NCI-H2081 (cell line): ENCODE measurements around the gene DUS1L.

Experiments used
- DNase-seq, 2 experiments: peaks; one replicate each; lab custom pipeline; 2025; lab: John Stamatoyannopoulos, UW

The DUS1L gene

GRCh38 chr17:82100502-82101298 is 35.1 kb upstream of the DUS1L start:
- DNase-seq = no peak

GRCh38 chr17:82098939-82099763 is 33.5 kb upstream of the DUS1L start:
- peak; percentile 45 to 56 for DNase-seq

GRCh38 chr17:82098169-82098938 is 32.8 kb upstream of the DUS1L start, which contains the start of gene FASN:
FASN (minus strand) TSS chr17:82098236; CDS start chr17:82096445, 1,791 bp downstream.
- peak; percentile 95 to 98 for DNase-seq

GRCh38 chr17:82097919-82098168 is 32.2 kb upstream of the DUS1L start:
- no peak for DNase-seq

- peak; percentile 24 to 37 for DNase-seq
Observed at GRCh38 chr17:82097184-82097918, 31.7 kb upstream of the DUS1L start.

GRCh38 chr17:82096709-82097183 is 31.1 kb upstream of the DUS1L start:
- no peak for DNase-seq

GRCh38 chr17:82095777-82096708 is 30.4 kb upstream of the DUS1L start:
- no peak for DNase-seq

GRCh38 chr17:82094931-82095776 is 29.6 kb upstream of the DUS1L start:
- DNase-seq = no peak

GRCh38 chr17:82092995-82093751 is 27.6 kb upstream of the DUS1L start:
- DNase-seq = no peak

- DNase-seq = no peak
Observed at GRCh38 chr17:82092628-82092994, 27.0 kb upstream of the DUS1L start.

- no peak for DNase-seq
Observed at GRCh38 chr17:82092094-82092586, 26.5 kb upstream of the DUS1L start.

- DNase-seq = no peak
Observed at GRCh38 chr17:82091264-82092066, 25.9 kb upstream of the DUS1L start.

- DNase-seq = no peak
Observed at GRCh38 chr17:82090549-82091263, 25.1 kb upstream of the DUS1L start.

GRCh38 chr17:82089723-82090548 is 24.3 kb upstream of the DUS1L start:
- DNase-seq = no peak

- no peak for DNase-seq
Observed at GRCh38 chr17:82088838-82089722, 23.5 kb upstream of the DUS1L start.
